KMS-11 (cell line): ENCODE data around the gene CPT2.

Experiments
- H2AFZ ChIP-seq: fragments of 200-600 bp; sonication (generic); 2 replicates; pipeline ENCODE4 v1.6.1; 2016; ENCODE audit warnings: antibody characterized with exemption, mixed run types, low read depth
- H3K27ac ChIP-seq: fragments of 200-600 bp; sonication (generic); 2 replicates; pipeline ENCODE4 v1.6.1; 2016; ENCODE audit warnings: mild to moderate bottlenecking, mixed run types
- H3K27me3 ChIP-seq: fragments of 200-600 bp; sonication (generic); 2 replicates; pipeline ENCODE4 v1.6.1; 2017; ENCODE audit warnings: mild to moderate bottlenecking, low read depth, mixed run types, moderate library complexity; ENCODE audit not compliant: insufficient read depth
- H3K36me3 ChIP-seq: fragments of 200-600 bp; sonication (generic); 2 replicates; pipeline ENCODE4 v1.6.1; 2017; ENCODE audit warnings: mild to moderate bottlenecking, mixed run types; ENCODE audit not compliant: insufficient read depth
- H3K4me1 ChIP-seq: fragments of 200-600 bp; sonication (generic); 2 replicates; pipeline ENCODE4 v1.6.1; 2016; ENCODE audit warnings: mild to moderate bottlenecking, low read depth, mixed run types; ENCODE audit not compliant: poor library complexity, severe bottlenecking
- H3K4me2 ChIP-seq: fragments of 200-600 bp; sonication (generic); 2 replicates; pipeline ENCODE4 v1.7.0; 2016; ENCODE audit warnings: mild to moderate bottlenecking, mixed run types
- H3K4me3 ChIP-seq: fragments of 200-600 bp; sonication (generic); IDR thresholded peaks from 2 replicates; pipeline ENCODE4 v1.6.1; 2017; ENCODE audit warnings: low read depth, low read length, mixed read lengths; ENCODE audit not compliant: insufficient read depth
- H3K79me2 ChIP-seq: fragments of 200-600 bp; sonication (generic); 2 replicates; pipeline ENCODE4 v1.6.1; 2016; ENCODE audit warnings: low read depth, mixed run types; ENCODE audit not compliant: insufficient read depth
- H3K9ac ChIP-seq: fragments of 200-600 bp; sonication (generic); 2 replicates; pipeline ENCODE4 v1.6.1; 2016; ENCODE audit warnings: mild to moderate bottlenecking, mixed run types
- H4K20me1 ChIP-seq: fragments of 200-600 bp; sonication (generic); 2 replicates; pipeline ENCODE4 v1.6.1; 2016; ENCODE audit warnings: mild to moderate bottlenecking, mixed run types; ENCODE audit not compliant: insufficient read depth
- CTCF ChIP-seq: fragments of 200-600 bp; sonication (generic); conservative IDR thresholded peaks from 2 replicates; pipeline ENCODE4 v1.6.1; 2017; ENCODE audit warnings: low read depth, mild to moderate bottlenecking, antibody characterized with exemption, low read length, moderate library complexity, mixed read lengths

CPT2 gene

GRCh38 chr1:53154859-53155438 lies 41.7 kb upstream of the CPT2 start:
- no peaks in the 10 kb centered on the region for H4K20me1 ChIP-seq
- no peak overlapping the region for H2AFZ ChIP-seq
- no peak overlapping the region for H3K4me3 ChIP-seq
- no peak overlapping the region for H3K9ac ChIP-seq
- H3K36me3 ChIP-seq = no peaks in the 10 kb centered on the region
- no peaks in the 10 kb centered on the region for H3K27me3 ChIP-seq
- no peak for TF ChIP-seq CTCF
- H3K4me2 ChIP-seq = no peak overlapping the region
- no peak overlapping the region for H3K27ac ChIP-seq
- H3K4me1 ChIP-seq = no peaks in the 10 kb centered on the region
- H3K79me2 ChIP-seq = no peaks in the 10 kb centered on the region

- no peak overlapping the region for H3K4me2 ChIP-seq
- no peak overlapping the region for H3K9ac ChIP-seq
Measured at GRCh38 chr1:53155534-53155933, 41.1 kb upstream of the CPT2 start.

GRCh38 chr1:53155945-53156344 lies 40.7 kb upstream of the CPT2 start:
- H2AFZ ChIP-seq = no peak overlapping the region
- no peak overlapping the region for H3K27ac ChIP-seq
- H3K9ac ChIP-seq = no peak overlapping the region
- no peaks in the 10 kb centered on the region for H3K4me1 ChIP-seq
- H4K20me1 ChIP-seq = no peaks in the 10 kb centered on the region
- H3K27me3 ChIP-seq = no peaks in the 10 kb centered on the region
- no peaks in the 10 kb centered on the region for H3K36me3 ChIP-seq
- no peaks in the 10 kb centered on the region for H3K79me2 ChIP-seq
- H3K4me2 ChIP-seq = no peak overlapping the region
- no peak for TF ChIP-seq CTCF
- no peak overlapping the region for H3K4me3 ChIP-seq

More at GRCh38 chr1:53155534-53155933, 41.1 kb upstream of the CPT2 start:
- TF ChIP-seq CTCF = no peak
- Histone ChIP-seq H3K36me3 (no peaks in the 10 kb centered on the region), H2AFZ (no peak overlapping the region), H4K20me1 (no peaks in the 10 kb centered on the region), H3K4me3 (no peak overlapping the region), H3K4me1 (no peaks in the 10 kb centered on the region), H3K27ac (no peak overlapping the region), H3K79me2 (no peaks in the 10 kb centered on the region), H3K27me3 (no peaks in the 10 kb centered on the region)

GRCh38 chr1:53156783-53157182 lies 39.8 kb upstream of the CPT2 start:
- Histone ChIP-seq H3K4me3 (no peak overlapping the region), H3K36me3 (no peaks in the 10 kb centered on the region), H3K9ac (no peak overlapping the region), H3K27me3 (no peaks in the 10 kb centered on the region), H3K4me2 (no peak overlapping the region), H4K20me1 (no peaks in the 10 kb centered on the region), H3K79me2 (no peaks in the 10 kb centered on the region), H2AFZ (no peak overlapping the region), H3K4me1 (no peaks in the 10 kb centered on the region), H3K27ac (no peak overlapping the region)
- TF ChIP-seq CTCF = no peak
